Keratinocyte (primary cell): ENCODE measurements around the gene FCMR.

ENCODE experiments used
- EZH2 ChIP-seq: IDR thresholded peaks from one replicate; pipeline ENCODE4 v1.6.1; 2012; ENCODE audit warnings: inconsistent platforms, mild to moderate bottlenecking, low read length, moderate library complexity
- TF ChIP-seq, protein P1 (sequence below), 3 experiments: IDR thresholded peaks in 1 of 3; conservative IDR thresholded peaks in 1 of 3; optimal IDR thresholded peaks in 1 of 3; 2 replicates in 2 of 3; 3 replicates in 1 of 3; pipeline versions ENCODE3 to v1.5.1; 2011; ENCODE audit warnings: low read length in 3 of 3, mild to moderate bottlenecking in 3 of 3, moderate library complexity in 2 of 3, control low read depth in 1 of 3, inconsistent platforms in 1 of 3; ENCODE audit not compliant: insufficient read depth in 2 of 3; ENCODE audit errors: extremely low read depth in 1 of 3

DNA sequence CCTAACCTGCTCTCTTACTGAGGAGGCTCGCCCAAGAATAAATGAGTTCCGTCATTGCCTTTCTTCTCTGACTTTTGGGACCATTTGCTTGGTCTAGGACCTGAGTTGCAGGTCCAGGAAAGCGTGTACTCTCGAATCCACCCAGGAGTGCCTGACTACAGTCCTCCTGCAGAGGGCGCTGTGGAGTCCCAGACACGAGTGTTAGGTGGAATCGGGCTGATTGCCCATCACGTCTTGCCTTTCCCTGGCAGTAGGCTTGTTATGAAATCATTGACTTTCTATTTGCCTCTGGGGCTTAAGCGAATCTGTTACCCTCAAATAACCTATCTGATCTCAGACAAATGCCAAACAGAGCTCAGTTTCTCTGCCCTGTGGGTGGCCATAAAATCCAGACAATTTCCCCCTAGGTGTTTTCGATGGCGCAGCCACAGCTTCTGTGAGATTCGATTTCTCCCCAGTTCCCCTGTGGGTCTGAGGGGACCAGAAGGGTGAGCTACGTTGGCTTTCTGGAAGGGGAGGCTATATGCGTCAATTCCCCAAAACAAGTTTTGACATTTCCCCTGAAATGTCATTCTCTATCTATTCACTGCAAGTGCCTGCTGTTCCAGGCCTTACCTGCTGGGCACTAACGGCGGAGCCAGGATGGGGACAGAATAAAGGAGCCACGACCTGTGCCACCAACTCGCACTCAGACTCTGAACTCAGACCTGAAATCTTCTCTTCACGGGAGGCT, 56.6 kb downstream of the FCMR start, which contains the start of gene IL20:
- TF ChIP-seq EZH2, result no peak
- TF ChIP-seq, protein P1, sequence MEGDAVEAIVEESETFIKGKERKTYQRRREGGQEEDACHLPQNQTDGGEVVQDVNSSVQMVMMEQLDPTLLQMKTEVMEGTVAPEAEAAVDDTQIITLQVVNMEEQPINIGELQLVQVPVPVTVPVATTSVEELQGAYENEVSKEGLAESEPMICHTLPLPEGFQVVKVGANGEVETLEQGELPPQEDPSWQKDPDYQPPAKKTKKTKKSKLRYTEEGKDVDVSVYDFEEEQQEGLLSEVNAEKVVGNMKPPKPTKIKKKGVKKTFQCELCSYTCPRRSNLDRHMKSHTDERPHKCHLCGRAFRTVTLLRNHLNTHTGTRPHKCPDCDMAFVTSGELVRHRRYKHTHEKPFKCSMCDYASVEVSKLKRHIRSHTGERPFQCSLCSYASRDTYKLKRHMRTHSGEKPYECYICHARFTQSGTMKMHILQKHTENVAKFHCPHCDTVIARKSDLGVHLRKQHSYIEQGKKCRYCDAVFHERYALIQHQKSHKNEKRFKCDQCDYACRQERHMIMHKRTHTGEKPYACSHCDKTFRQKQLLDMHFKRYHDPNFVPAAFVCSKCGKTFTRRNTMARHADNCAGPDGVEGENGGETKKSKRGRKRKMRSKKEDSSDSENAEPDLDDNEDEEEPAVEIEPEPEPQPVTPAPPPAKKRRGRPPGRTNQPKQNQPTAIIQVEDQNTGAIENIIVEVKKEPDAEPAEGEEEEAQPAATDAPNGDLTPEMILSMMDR (optimal IDR thresholded peaks at IDR 0.05 in 1 of 3, IDR thresholded peaks at IDR 0.05 in 1 of 3, conservative IDR thresholded peaks at IDR 0.05 in 1 of 3; ENCODE audit: extremely low read depth in 1 of 3, insufficient read depth in 2 of 3, low read length in 3 of 3), result peak; percentile 98 to 99 (median 98)
